Smooth muscle cell (in vitro differentiated cells): Measurements from ENCODE around the gene NRXN3. TPM values are rescaled to one million over a fixed set of nuclear protein-coding genes. Genes with fewer than 3 reads are reported as not detected.

Experiments used
- DNase-seq: peaks from one replicate; lab custom pipeline; 2025; ENCODE audit not compliant: unreplicated experiment; lab: John Stamatoyannopoulos, UW
- H2AFZ ChIP-seq: fragments of 200-600 bp; sonication (generic); 2 replicates; pipeline ENCODE4 v1.6.0; 2016; ENCODE audit warnings: antibody characterized with exemption, low read depth, mild to moderate bottlenecking
- H3F3A ChIP-seq: fragments of 200-600 bp; sonication (generic); 2 replicates; pipeline ENCODE4 v1.6.0; 2017; ENCODE audit warnings: antibody characterized with exemption, low read depth
- H3K27ac ChIP-seq: fragments of 200-600 bp; sonication (generic); 2 replicates; pipeline ENCODE4 v1.5.1; 2016; ENCODE audit warnings: low read depth, mild to moderate bottlenecking
- H3K27me3 ChIP-seq: fragments of 200-600 bp; sonication (generic); 2 replicates; pipeline ENCODE4 v1.6.1; 2016; ENCODE audit warnings: low read depth, mild to moderate bottlenecking
- H3K36me3 ChIP-seq: fragments of 200-600 bp; sonication (generic); 2 replicates; pipeline ENCODE4 v1.5.1; 2016; ENCODE audit warnings: low read depth
- H3K4me1 ChIP-seq: fragments of 200-600 bp; sonication (generic); 2 replicates; pipeline ENCODE4 v1.5.1; 2016; ENCODE audit warnings: low read depth
- H3K4me2 ChIP-seq: fragments of 200-600 bp; sonication (generic); 2 replicates; pipeline ENCODE4 v1.6.0; 2016; ENCODE audit warnings: mild to moderate bottlenecking
- H3K4me3 ChIP-seq: fragments of 200-600 bp; sonication (generic); 2 replicates; pipeline ENCODE4 v1.5.1; 2016; ENCODE audit warnings: mild to moderate bottlenecking
- H3K79me2 ChIP-seq: fragments of 200-600 bp; sonication (generic); 2 replicates; pipeline ENCODE4 v1.6.0; 2016; ENCODE audit warnings: low read depth, mild to moderate bottlenecking
- H3K9ac ChIP-seq: fragments of 200-600 bp; sonication (generic); 2 replicates; pipeline ENCODE4 v1.6.0; 2016; ENCODE audit warnings: low read depth
- H3K9me3 ChIP-seq: fragments of 200-600 bp; sonication (generic); replicated peaks from 2 replicates; pipeline ENCODE4 v1.5.1; 2016; ENCODE audit warnings: low read depth
- H4K20me1 ChIP-seq: fragments of 200-600 bp; sonication (generic); 2 replicates; pipeline ENCODE4 v1.6.0; 2016; ENCODE audit warnings: low read depth
- WGBS: methylation state at CpG from one replicate; pipeline ENCODE4 v1.1.7; 2016; ENCODE audit warnings: low lambda C conversion rate; 5-methylcytosine and 5-hydroxymethylcytosine counted together
- polyA plus RNA-seq: library from polyadenylated mRNA; unstranded; fragments of >200 nt; fragmentation: Nextera tagmentation; extraction: Ambion mirVana; gene quantifications from 2 replicates; pipeline ENCODE4 v1.2.1, GENCODE V29; 2016
- total RNA-seq: library from RNA; depleted of rRNA; stranded (reverse); fragments of >200 nt; gene quantifications from 2 replicates; pipeline ENCODE4 v1.2.3, GENCODE V29; 2014
- TF ChIP-seq, protein P1 (sequence below): fragments of 200-600 bp; sonication (generic); IDR thresholded peaks from 2 replicates; pipeline ENCODE4 v1.5.1; 2017; ENCODE audit warnings: borderline replicate concordance, mild to moderate bottlenecking, antibody characterized with exemption; ENCODE audit not compliant: insufficient read depth, poor library complexity, severe bottlenecking

NRXN3 gene
- total and polyA plus RNA-seq, 2 experiments from 2014 or later, result 1.2 to 7.0 TPM

- no peaks in the 10 kb centered on the region for H3F3A ChIP-seq
- 47% methylated on average over 1 of the region's 1 CpG for WGBS
- TF ChIP-seq, protein P1, sequence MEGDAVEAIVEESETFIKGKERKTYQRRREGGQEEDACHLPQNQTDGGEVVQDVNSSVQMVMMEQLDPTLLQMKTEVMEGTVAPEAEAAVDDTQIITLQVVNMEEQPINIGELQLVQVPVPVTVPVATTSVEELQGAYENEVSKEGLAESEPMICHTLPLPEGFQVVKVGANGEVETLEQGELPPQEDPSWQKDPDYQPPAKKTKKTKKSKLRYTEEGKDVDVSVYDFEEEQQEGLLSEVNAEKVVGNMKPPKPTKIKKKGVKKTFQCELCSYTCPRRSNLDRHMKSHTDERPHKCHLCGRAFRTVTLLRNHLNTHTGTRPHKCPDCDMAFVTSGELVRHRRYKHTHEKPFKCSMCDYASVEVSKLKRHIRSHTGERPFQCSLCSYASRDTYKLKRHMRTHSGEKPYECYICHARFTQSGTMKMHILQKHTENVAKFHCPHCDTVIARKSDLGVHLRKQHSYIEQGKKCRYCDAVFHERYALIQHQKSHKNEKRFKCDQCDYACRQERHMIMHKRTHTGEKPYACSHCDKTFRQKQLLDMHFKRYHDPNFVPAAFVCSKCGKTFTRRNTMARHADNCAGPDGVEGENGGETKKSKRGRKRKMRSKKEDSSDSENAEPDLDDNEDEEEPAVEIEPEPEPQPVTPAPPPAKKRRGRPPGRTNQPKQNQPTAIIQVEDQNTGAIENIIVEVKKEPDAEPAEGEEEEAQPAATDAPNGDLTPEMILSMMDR, result no peak
Measured at GRCh38 chr14:79568594-79568993, 1398.4 kb downstream of the NRXN3 start.

DNA sequence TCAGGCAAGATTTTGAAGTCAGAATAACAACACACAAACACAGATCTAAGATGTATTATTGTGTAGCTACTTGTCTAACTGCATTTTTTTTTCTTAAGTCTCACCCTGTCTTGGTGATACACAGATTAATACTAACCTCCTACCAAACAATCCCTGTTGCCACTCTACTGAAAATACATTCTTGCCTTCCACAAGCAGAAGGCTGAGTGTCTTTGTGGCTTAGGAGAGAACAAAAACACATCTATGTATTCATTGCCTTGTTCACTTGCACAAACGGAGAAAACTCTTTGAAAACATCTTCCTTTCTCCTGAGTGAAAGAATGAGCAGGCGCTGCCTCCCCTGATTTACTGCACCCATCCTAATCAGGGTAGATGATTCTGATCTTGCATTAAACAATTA lies 1398.9 kb downstream of the NRXN3 start:
- H3K4me1 ChIP-seq, result peaks cover 35% of the 10 kb centered on the region
- 80% methylated on average over 2 of the region's 2 CpGs for WGBS

More at GRCh38 chr14:79568594-79568993, 1398.4 kb downstream of the NRXN3 start:
- no peak overlapping the region for H3K9ac ChIP-seq
- no peak overlapping the region for H2AFZ ChIP-seq
- H3K4me1 ChIP-seq, result peaks cover 40% of the 10 kb centered on the region
- no peaks in the 10 kb centered on the region for H4K20me1 ChIP-seq
- no peak overlapping the region for H3K27ac ChIP-seq
- no peaks in the 10 kb centered on the region for H3K36me3 ChIP-seq
- no peak for DNase-seq
- H3K9me3 ChIP-seq, result no peaks in the 10 kb centered on the region
- H3K4me3 ChIP-seq, result no peak overlapping the region
- no peaks in the 10 kb centered on the region for H3K27me3 ChIP-seq
- H3K4me2 ChIP-seq, result no peak overlapping the region
- no peaks in the 10 kb centered on the region for H3K79me2 ChIP-seq

DNA sequence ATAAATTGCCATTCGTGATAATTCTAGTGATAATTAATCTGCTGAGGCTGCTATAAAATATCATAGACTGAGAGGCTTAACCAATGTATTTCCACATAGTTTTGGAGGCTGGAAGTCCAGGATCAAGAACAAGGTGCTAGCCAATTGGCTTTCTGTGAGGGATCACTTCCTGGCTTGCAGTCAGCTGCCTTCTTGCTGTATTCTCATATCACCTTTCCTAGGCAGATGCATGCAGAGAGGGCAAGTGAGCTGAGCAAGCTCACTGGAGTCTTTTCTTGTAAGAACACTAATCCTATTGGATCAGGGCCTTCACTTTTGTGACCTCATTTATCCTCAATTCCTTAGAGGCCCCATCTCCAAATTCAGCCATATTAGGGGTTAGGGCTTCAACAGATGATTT lies 1400.5 kb downstream of the NRXN3 start:
- Histone ChIP-seq H4K20me1 (no peaks in the 10 kb centered on the region), H3F3A (no peaks in the 10 kb centered on the region), H3K9ac (no peak overlapping the region), H3K79me2 (no peaks in the 10 kb centered on the region), H3K4me2 (no peak overlapping the region), H3K4me1 (peaks cover 40% of the 10 kb centered on the region), H3K9me3 (no peaks in the 10 kb centered on the region), H3K4me3 (no peak overlapping the region), H2AFZ (no peak overlapping the region), H3K27me3 (no peaks in the 10 kb centered on the region), H3K27ac (no peak overlapping the region), H3K36me3 (no peaks in the 10 kb centered on the region)
- TF ChIP-seq, protein P1, result no peak
- 60% methylated on average over 1 of the region's 1 CpG for WGBS
- DNase-seq, result no peak

More for the DNA sequence above, 1398.9 kb downstream of the NRXN3 start:
- H3K79me2 ChIP-seq, result no peaks in the 10 kb centered on the region
- H3K4me3 ChIP-seq, result no peak overlapping the region
- H3K27ac ChIP-seq, result no peak overlapping the region
- H3K9me3 ChIP-seq, result no peaks in the 10 kb centered on the region
- no peaks in the 10 kb centered on the region for H4K20me1 ChIP-seq
- no peak overlapping the region for H3K4me2 ChIP-seq
- DNase-seq, result no peak
- H3K9ac ChIP-seq, result no peak overlapping the region
- no peak overlapping the region for H2AFZ ChIP-seq
- H3K36me3 ChIP-seq, result no peaks in the 10 kb centered on the region
- no peaks in the 10 kb centered on the region for H3F3A ChIP-seq
- TF ChIP-seq, protein P1, result no peak
- no peaks in the 10 kb centered on the region for H3K27me3 ChIP-seq

GRCh38 chr14:79571366-79571765 lies 1401.2 kb downstream of the NRXN3 start:
- Histone ChIP-seq H3K4me3 (no peak overlapping the region), H3K4me2 (no peak overlapping the region), H3K9ac (no peak overlapping the region), H2AFZ (no peak overlapping the region), H3K36me3 (no peaks in the 10 kb centered on the region), H4K20me1 (no peaks in the 10 kb centered on the region), H3K4me1 (peaks cover 47% of the 10 kb centered on the region), H3K27me3 (no peaks in the 10 kb centered on the region), H3K9me3 (no peaks in the 10 kb centered on the region), H3K27ac (no peak overlapping the region), H3F3A (no peaks in the 10 kb centered on the region), H3K79me2 (no peaks in the 10 kb centered on the region)
- DNase-seq, result no peak
- TF ChIP-seq, protein P1, result no peak
- WGBS, result 45% methylated on average over 4 of the region's 4 CpGs
